C4-2B (cell line): ENCODE measurements around the gene SDS.

Experiments used
- CTCF ChIP-seq: fragments of 450-650 bp; conservative IDR thresholded peaks from 2 replicates; pipeline ENCODE4 v1.5.1; 2017; ENCODE audit warnings: mild to moderate bottlenecking
- ZFX ChIP-seq: fragments of 450-650 bp; IDR thresholded peaks from 2 replicates; pipeline ENCODE4 v1.6.1; 2017

- TF ChIP-seq CTCF (no peak), ZFX (no peak)
Observed at GRCh38 chr12:113366827-113367226, 36.9 kb downstream of the SDS start.
